Astrocyte (in vitro differentiated cells and primary cell): ENCODE data around the gene PDE7B. TPM values are rescaled to one million over a fixed set of nuclear protein-coding genes. Genes with fewer than 3 reads are reported as not detected.

ENCODE experiments used
- DNase-seq: peaks from one replicate; pipeline ENCODE4 v3.0.0-alpha.2; 2010; ENCODE audit warnings: low read depth
- FAIRE-seq: peaks from 2 replicates; lab custom pipeline; 2011; peaks lifted over from hg19 to GRCh38; lab: Jason Lieb, UNC
- H2AFZ ChIP-seq: 2 replicates; pipeline ENCODE4 v1.6.0; 2012; ENCODE audit warnings: low read depth, low read length, inconsistent platforms
- H3K27ac ChIP-seq: 2 replicates; pipeline ENCODE4 v1.5.1; 2011; ENCODE audit warnings: low read depth, low read length, inconsistent platforms
- H3K27me3 ChIP-seq: 2 replicates; pipeline ENCODE4 v1.6.0; 2011; ENCODE audit warnings: low read length, inconsistent platforms; ENCODE audit not compliant: insufficient read depth
- H3K36me3 ChIP-seq: 2 replicates; pipeline ENCODE4 v1.5.1; 2011; ENCODE audit warnings: low read length, inconsistent platforms; ENCODE audit not compliant: insufficient read depth
- H3K4me1 ChIP-seq: 2 replicates; pipeline ENCODE4 v1.5.1; 2011; ENCODE audit warnings: low read length, inconsistent platforms; ENCODE audit not compliant: insufficient read depth
- H3K4me2 ChIP-seq: 2 replicates; pipeline ENCODE4 v1.6.0; 2012; ENCODE audit warnings: low read length, inconsistent platforms
- H3K4me3 ChIP-seq: 2 replicates; pipeline ENCODE4 v1.5.1; 2011; ENCODE audit warnings: low read depth, mild to moderate bottlenecking, low read length, inconsistent platforms; ENCODE audit not compliant: insufficient read depth
- H3K79me2 ChIP-seq: 2 replicates; pipeline ENCODE4 v1.6.0; 2012; ENCODE audit warnings: mild to moderate bottlenecking, low read length, inconsistent platforms; ENCODE audit not compliant: insufficient read depth
- H3K9ac ChIP-seq: 2 replicates; pipeline ENCODE4 v1.6.0; 2012; ENCODE audit warnings: mild to moderate bottlenecking, low read length, inconsistent platforms
- H3K9me3 ChIP-seq: 2 replicates; pipeline ENCODE4 v1.5.1; 2012; ENCODE audit warnings: low read depth, mild to moderate bottlenecking, low read length, inconsistent platforms; ENCODE audit not compliant: insufficient read depth
- H4K20me1 ChIP-seq: 2 replicates; pipeline ENCODE4 v1.6.0; 2012; ENCODE audit warnings: low read length, inconsistent platforms; ENCODE audit not compliant: insufficient read depth
- H3K27ac Mint-ChIP-seq: one replicate; pipeline ENCODE4 v1.8.0; 2021; ENCODE audit warnings: mild to moderate bottlenecking, mixed read lengths; ENCODE audit not compliant: unreplicated experiment
- H3K27me3 Mint-ChIP-seq: one replicate; pipeline ENCODE4 v1.8.0; 2021; ENCODE audit warnings: low read depth, mixed read lengths; ENCODE audit not compliant: unreplicated experiment
- H3K36me3 Mint-ChIP-seq: one replicate; pipeline ENCODE4 v1.8.0; 2021; ENCODE audit warnings: low read depth, mixed read lengths; ENCODE audit not compliant: unreplicated experiment
- H3K4me1 Mint-ChIP-seq: one replicate; pipeline ENCODE4 v1.8.0; 2021; ENCODE audit warnings: low read depth, mixed read lengths; ENCODE audit not compliant: unreplicated experiment
- H3K4me3 Mint-ChIP-seq: one replicate; pipeline ENCODE4 v1.8.0; 2021; ENCODE audit warnings: mild to moderate bottlenecking, moderate library complexity, mixed read lengths; ENCODE audit not compliant: unreplicated experiment
- H3K9me3 Mint-ChIP-seq: one replicate; pipeline ENCODE4 v1.8.0; 2021; ENCODE audit warnings: mild to moderate bottlenecking, mixed read lengths; ENCODE audit not compliant: unreplicated experiment
- EZH2 ChIP-seq: IDR thresholded peaks from 2 replicates; pipeline ENCODE4 v1.6.1; 2012; ENCODE audit warnings: mild to moderate bottlenecking, low read length, inconsistent platforms; ENCODE audit not compliant: insufficient read depth
- total RNA-seq: library from RNA; stranded (reverse); gene quantifications from 2 replicates; pipeline ENCODE4 v1.2.1, GENCODE V29; 2021
- TF ChIP-seq, protein P1 (sequence below): IDR thresholded peaks from 2 replicates; pipeline ENCODE4 v1.5.1; 2011; ENCODE audit warnings: low read depth, mild to moderate bottlenecking, inconsistent platforms, low read length, moderate library complexity; ENCODE audit not compliant: insufficient read depth

Gene PDE7B
- total RNA-seq, 1 donor from 2014 or later, result 0.27 TPM

DNA sequence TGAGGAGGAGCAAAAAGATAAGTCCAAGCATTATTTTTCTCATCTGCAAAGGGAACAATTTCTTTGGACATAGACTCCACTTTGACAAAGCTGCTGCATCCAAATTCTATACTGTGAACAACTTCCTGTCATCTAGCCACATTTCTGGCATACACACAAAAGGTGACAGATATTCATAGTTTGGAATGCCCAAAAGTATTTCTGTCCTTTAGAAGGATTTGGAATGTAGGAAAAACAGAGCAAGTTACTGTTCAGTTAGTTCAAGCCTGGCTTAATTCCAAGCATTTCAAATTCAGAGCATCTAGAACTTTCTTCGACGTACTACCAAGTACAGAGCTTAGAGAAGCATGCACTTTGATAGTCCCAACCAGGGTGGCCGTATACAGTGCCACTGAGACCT is 134.0 kb downstream of the PDE7B start:
- no peak overlapping the region for H3K27ac ChIP-seq
- Mint-ChIP-seq H3K27me3 (no peaks in the 10 kb centered on the region), H3K36me3 (no peaks in the 10 kb centered on the region), H3K27ac (no peak overlapping the region), H3K9me3 (no peaks in the 10 kb centered on the region), H3K4me1 (peaks cover 4% of the 10 kb centered on the region), H3K4me3 (no peak overlapping the region)
- no peaks in the 10 kb centered on the region for H3K27me3 ChIP-seq
- H3K4me1 ChIP-seq, result no peaks in the 10 kb centered on the region
- H3K4me2 ChIP-seq, result no peak overlapping the region
- no peaks in the 10 kb centered on the region for H3K79me2 ChIP-seq
- TF ChIP-seq EZH2, result no peak
- TF ChIP-seq, protein P1, sequence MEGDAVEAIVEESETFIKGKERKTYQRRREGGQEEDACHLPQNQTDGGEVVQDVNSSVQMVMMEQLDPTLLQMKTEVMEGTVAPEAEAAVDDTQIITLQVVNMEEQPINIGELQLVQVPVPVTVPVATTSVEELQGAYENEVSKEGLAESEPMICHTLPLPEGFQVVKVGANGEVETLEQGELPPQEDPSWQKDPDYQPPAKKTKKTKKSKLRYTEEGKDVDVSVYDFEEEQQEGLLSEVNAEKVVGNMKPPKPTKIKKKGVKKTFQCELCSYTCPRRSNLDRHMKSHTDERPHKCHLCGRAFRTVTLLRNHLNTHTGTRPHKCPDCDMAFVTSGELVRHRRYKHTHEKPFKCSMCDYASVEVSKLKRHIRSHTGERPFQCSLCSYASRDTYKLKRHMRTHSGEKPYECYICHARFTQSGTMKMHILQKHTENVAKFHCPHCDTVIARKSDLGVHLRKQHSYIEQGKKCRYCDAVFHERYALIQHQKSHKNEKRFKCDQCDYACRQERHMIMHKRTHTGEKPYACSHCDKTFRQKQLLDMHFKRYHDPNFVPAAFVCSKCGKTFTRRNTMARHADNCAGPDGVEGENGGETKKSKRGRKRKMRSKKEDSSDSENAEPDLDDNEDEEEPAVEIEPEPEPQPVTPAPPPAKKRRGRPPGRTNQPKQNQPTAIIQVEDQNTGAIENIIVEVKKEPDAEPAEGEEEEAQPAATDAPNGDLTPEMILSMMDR, result no peak
- no peak overlapping the region for H3K4me3 ChIP-seq
- no peak overlapping the region for H3K9ac ChIP-seq
- no peak overlapping the region for H2AFZ ChIP-seq
- H3K9me3 ChIP-seq, result no peaks in the 10 kb centered on the region
- H3K36me3 ChIP-seq, result no peaks in the 10 kb centered on the region
- H4K20me1 ChIP-seq, result no peaks in the 10 kb centered on the region
- DNase-seq (peak; percentile 61), FAIRE-seq (peak; percentile 47)

DNA sequence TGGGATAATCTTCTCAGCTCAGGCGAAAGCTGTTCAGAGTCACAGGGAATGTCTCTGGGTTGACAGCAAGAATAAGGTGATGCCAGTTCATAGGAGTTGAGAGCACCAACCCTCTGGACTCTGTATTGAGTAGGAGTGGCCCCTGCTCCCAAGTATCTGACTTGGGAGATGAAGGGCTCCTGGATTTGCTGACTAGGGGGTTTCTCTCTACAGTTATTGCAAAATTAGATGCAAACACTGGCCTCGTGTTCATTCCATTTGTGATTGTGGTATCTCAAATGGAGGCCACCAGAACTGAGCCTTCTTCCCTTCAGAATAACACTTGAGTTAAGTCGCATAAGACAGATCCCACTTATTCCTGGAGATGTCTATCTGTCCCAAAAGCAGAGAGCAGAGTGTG is 135.7 kb downstream of the PDE7B start:
- TF ChIP-seq EZH2, result no peak
- TF ChIP-seq, protein P1, result no peak
- Mint-ChIP-seq H3K27ac (no peak overlapping the region), H3K36me3 (no peaks in the 10 kb centered on the region), H3K9me3 (no peaks in the 10 kb centered on the region), H3K4me1 (peaks cover 4% of the 10 kb centered on the region), H3K27me3 (no peaks in the 10 kb centered on the region), H3K4me3 (no peak overlapping the region)
- Histone ChIP-seq H3K36me3 (no peaks in the 10 kb centered on the region), H3K9me3 (no peaks in the 10 kb centered on the region), H3K27me3 (no peaks in the 10 kb centered on the region), H3K4me1 (no peaks in the 10 kb centered on the region), H4K20me1 (no peaks in the 10 kb centered on the region), H3K9ac (no peak overlapping the region), H3K27ac (no peak overlapping the region), H3K4me2 (no peak overlapping the region), H3K4me3 (no peak overlapping the region), H2AFZ (no peak overlapping the region), H3K79me2 (no peaks in the 10 kb centered on the region)
- FAIRE-seq (no peak), DNase-seq (no peak)

DNA sequence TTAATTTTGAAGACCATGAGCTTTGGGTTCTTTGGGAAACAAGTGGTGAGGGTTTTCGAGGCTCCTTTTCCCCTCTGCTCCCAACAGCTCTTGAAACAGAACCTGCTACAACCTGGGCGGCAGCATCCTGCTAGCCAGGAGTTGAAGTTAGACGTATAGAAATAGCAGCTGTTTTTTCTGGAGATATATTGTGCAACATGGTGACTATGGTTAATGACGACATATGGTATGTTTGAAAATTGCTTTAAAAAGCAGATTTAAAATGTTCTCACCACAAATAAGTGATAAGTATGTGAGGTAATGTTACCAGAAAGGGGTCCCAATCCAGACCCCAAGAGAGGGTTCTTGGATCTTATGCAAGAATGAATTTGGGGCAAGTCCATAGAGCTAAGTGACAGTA is 138.9 kb downstream of the PDE7B start:
- Mint-ChIP-seq H3K4me1 (peaks cover 8% of the 10 kb centered on the region), H3K27ac (no peak overlapping the region), H3K27me3 (no peaks in the 10 kb centered on the region), H3K9me3 (no peaks in the 10 kb centered on the region), H3K4me3 (no peak overlapping the region), H3K36me3 (no peaks in the 10 kb centered on the region)
- Histone ChIP-seq H3K4me2 (no peak overlapping the region), H3K4me1 (peaks cover 9% of the 10 kb centered on the region), H3K9ac (no peak overlapping the region), H3K27me3 (no peaks in the 10 kb centered on the region), H3K4me3 (no peak overlapping the region), H3K79me2 (no peaks in the 10 kb centered on the region), H3K9me3 (no peaks in the 10 kb centered on the region), H3K36me3 (no peaks in the 10 kb centered on the region), H2AFZ (no peak overlapping the region), H4K20me1 (no peaks in the 10 kb centered on the region), H3K27ac (no peak overlapping the region)
- DNase-seq (no peak), FAIRE-seq (no peak)
- no peak for TF ChIP-seq EZH2
- TF ChIP-seq, protein P1, result no peak
